ENCODE measurements around the gene RAP1GAP.
A peak's percentile ranks its signal among the peaks of the same experiment; 100 is the strongest.

DNA sequence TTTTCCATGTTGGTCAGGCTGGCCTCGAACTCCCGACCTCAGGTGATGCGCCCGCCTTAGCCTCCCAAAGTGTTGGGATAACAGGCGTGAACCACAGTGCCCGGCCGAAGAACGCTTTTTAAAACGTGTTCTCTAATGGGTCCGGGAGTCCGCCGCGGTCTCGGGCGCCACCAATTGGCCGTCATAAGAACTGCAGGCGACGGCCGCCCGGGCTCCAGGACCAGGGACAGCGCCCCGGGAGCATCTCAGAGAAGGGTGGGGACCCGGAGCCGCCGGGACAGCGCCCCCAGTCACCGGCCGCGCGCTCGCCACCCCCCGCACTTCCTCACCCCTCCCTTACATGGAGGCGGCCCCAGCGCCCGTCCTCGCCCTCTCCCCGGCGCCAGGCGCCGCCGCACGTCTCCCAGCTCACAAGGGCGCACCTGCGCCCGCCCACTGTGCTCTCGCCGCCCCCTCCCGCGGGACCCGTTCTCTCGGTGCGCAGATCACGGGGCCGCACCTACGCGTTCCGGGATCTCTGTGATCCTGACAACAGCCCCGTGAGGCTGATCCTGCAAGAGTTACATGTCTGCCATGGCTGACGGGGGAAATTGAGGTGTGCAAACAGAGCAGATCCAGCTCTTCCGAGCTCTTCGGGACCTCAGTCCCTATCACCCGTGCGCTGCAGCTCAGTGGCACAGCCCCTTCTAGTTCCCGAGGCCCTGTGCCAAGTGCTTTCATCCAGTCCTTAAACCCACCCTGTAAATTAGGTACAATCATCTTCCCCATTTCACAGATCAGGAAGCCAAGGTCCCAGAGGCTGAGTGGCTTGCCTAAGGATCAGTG lies 9.8 kb downstream of the RAP1GAP start:
- TF ChIP-seq, protein P1, sequence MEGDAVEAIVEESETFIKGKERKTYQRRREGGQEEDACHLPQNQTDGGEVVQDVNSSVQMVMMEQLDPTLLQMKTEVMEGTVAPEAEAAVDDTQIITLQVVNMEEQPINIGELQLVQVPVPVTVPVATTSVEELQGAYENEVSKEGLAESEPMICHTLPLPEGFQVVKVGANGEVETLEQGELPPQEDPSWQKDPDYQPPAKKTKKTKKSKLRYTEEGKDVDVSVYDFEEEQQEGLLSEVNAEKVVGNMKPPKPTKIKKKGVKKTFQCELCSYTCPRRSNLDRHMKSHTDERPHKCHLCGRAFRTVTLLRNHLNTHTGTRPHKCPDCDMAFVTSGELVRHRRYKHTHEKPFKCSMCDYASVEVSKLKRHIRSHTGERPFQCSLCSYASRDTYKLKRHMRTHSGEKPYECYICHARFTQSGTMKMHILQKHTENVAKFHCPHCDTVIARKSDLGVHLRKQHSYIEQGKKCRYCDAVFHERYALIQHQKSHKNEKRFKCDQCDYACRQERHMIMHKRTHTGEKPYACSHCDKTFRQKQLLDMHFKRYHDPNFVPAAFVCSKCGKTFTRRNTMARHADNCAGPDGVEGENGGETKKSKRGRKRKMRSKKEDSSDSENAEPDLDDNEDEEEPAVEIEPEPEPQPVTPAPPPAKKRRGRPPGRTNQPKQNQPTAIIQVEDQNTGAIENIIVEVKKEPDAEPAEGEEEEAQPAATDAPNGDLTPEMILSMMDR (IDR thresholded peaks at IDR 0.05): peak; percentile 89 to 97 (median 95)
- TF ChIP-seq POLR2A (IDR thresholded peaks at IDR 0.05; ENCODE audit: low read depth) (no peak), EP300 (IDR thresholded peaks at IDR 0.05) (no peak)

Measured in esophagus muscularis mucosa (tissue), 4 donors.